Measurements from ENCODE around the gene MYG1. TPM values are rescaled to one million over a fixed set of nuclear protein-coding genes. Genes with fewer than 3 reads are reported as not detected.

Gene MYG1
- polyA plus RNA-seq, 2 of the 4 experiments (the other 2 are of a cell fraction): 55.9 to 75.2 TPM

DNA sequence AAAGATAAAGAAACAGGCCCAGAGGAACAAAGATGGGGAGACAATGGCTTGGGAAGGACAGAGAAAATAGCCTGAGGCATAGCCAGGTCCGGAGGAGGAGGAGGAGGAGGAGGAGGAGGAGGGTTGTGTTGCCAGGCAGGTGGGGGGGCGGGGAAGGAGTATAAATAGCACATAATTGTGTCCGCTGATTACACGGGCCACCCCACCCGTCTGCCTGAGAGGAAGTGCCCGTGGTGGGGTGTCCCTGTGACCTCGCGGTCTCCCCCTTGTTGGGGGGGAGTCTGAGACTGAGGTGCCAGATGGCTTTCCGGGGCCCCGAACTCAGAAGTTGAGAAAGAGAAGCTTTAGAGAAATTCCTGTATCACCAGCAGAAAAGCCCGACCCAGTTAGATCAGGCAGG lies 38.5 kb downstream of the MYG1 start:
- Histone ChIP-seq H3K27ac (no peak overlapping the region), H3K4me1 (no peaks in the 10 kb centered on the region), H3K4me3 (no peak overlapping the region), H3K9me3 (no peaks in the 10 kb centered on the region), H3K4me2 (no peak overlapping the region)
- ATAC-seq (no peak), DNase-seq (ENCODE audit: low read depth in 1 of 2, low spot score in 1 of 2) (no peak), FAIRE-seq (no peak)
- 37% methylated on average over 11 of the region's 11 CpGs for WGBS (ENCODE audit: missing lambda C conversion rate)
- POLR2A ChIA-PET: no interaction called here
- TF ChIP-seq CBX8 (IDR thresholded peaks at IDR 0.05) (no peak), ZFP36 (IDR thresholded peaks at IDR 0.05; ENCODE audit: borderline replicate concordance, partially characterized antibody) (no peak), RAD21 (conservative IDR thresholded peaks at IDR 0.05 in 1 of 2, IDR thresholded peaks at IDR 0.05 in 1 of 2) (no peak), CHD2 (IDR thresholded peaks at IDR 0.05; ENCODE audit: low read length, partially characterized antibody) (no peak), JUNB (IDR thresholded peaks at IDR 0.05) (no peak), RNF2 (IDR thresholded peaks at IDR 0.05; ENCODE audit: borderline replicate concordance, low read depth) (no peak), KDM1A (IDR thresholded peaks at IDR 0.05; ENCODE audit: low read depth) (no peak), CEBPB (IDR thresholded peaks at IDR 0.05) (no peak), SREBF2 (IDR thresholded peaks at IDR 0.05) (no peak), EHF (CRISPR knock-in tag; IDR thresholded peaks at IDR 0.05) (no peak)
- TF ChIP-seq, protein P1, sequence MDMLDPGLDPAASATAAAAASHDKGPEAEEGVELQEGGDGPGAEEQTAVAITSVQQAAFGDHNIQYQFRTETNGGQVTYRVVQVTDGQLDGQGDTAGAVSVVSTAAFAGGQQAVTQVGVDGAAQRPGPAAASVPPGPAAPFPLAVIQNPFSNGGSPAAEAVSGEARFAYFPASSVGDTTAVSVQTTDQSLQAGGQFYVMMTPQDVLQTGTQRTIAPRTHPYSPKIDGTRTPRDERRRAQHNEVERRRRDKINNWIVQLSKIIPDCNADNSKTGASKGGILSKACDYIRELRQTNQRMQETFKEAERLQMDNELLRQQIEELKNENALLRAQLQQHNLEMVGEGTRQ (IDR thresholded peaks at IDR 0.05): no peak
- TF ChIP-seq, protein P2, sequence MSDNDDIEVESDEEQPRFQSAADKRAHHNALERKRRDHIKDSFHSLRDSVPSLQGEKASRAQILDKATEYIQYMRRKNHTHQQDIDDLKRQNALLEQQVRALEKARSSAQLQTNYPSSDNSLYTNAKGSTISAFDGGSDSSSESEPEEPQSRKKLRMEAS (IDR thresholded peaks at IDR 0.05): no peak
- TF ChIP-seq, protein P3, sequence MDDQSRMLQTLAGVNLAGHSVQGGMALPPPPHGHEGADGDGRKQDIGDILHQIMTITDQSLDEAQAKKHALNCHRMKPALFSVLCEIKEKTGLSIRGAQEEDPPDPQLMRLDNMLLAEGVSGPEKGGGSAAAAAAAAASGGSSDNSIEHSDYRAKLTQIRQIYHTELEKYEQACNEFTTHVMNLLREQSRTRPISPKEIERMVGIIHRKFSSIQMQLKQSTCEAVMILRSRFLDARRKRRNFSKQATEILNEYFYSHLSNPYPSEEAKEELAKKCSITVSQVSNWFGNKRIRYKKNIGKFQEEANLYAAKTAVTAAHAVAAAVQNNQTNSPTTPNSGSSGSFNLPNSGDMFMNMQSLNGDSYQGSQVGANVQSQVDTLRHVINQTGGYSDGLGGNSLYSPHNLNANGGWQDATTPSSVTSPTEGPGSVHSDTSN (IDR thresholded peaks at IDR 0.05): no peak
- CTCF ChIA-PET: interaction anchor here (1.1 to 2.0 kb wide), 3 partner anchors 9 to 15 kb away, joined by 3 to 7 read pairs (median 3); no protein-coding TSS in a partner anchor

DNA sequence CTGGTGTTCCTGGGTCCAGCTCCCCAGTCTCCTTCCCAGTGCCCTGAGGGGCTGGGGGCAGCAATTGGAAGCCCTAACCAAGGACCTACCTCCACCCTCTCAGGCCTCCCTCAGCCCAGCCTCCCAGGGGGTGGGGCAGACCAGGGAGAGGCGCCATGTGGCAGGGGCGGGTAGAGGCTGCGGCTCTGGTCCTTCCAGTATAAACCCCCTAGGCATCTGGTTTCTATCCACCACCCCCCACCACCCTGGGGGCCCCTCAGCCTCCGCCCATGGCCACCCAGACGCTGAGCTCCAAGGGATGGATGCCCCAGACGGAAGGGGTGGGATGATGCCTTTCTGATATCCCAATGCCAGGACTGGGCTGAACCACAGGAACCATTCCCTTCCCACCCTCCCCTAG lies 39.4 kb downstream of the MYG1 start:
- H3K4me3 ChIP-seq: no peak overlapping the region
- DNase-seq (ENCODE audit: low read depth in 1 of 2, low spot score in 1 of 2) (no peak), ATAC-seq (no peak), FAIRE-seq (no peak)
- ChIA-PET POLR2A (no interaction called here), CTCF (interaction anchor here (0.6 to 2.0 kb wide), 8 partner anchors 10 to 169 kb away, joined by 3 to 7 read pairs (median 3); no protein-coding TSS in a partner anchor)
- TF ChIP-seq, protein P4, sequence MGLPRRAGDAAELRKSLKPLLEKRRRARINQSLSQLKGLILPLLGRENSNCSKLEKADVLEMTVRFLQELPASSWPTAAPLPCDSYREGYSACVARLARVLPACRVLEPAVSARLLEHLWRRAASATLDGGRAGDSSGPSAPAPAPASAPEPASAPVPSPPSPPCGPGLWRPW (IDR thresholded peaks at IDR 0.05): no peak
- TF ChIP-seq FOSB (CRISPR knock-in tag; IDR thresholded peaks at IDR 0.05) (no peak), CBX2 (IDR thresholded peaks at IDR 0.05; ENCODE audit: borderline replicate concordance, low read depth) (no peak)
- WGBS (ENCODE audit: missing lambda C conversion rate): 61% methylated on average over 3 of the region's 6 CpGs
- H3K27ac ChIP-seq: no peak overlapping the region
- no peak overlapping the region for H3K4me2 ChIP-seq
- H3K4me1 ChIP-seq: no peaks in the 10 kb centered on the region
- H3K9me3 ChIP-seq: no peaks in the 10 kb centered on the region

DNA sequence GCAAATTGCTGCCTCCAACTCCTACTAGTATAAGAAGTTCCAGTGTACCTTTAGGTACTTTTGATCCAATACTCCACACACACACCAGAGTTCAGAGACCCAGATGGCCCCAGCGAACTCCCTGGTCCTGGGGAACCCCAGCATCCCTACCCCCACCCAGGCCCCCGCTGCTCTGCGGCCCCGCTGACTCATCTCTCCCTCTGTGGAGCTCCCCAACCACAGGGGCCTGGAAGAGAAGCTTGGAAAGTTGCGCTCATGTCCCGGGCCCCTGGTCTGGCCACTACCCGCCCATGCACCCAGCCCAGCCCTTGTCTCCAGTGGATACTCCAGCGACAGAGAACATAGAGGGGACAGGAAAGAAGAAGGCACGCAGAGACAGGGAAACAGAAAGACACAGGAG lies 40.9 kb downstream of the MYG1 start:
- peaks cover 4% of the 10 kb centered on the region; the same call in 2 of the 3 replicates for H3K4me1 ChIP-seq
- POLR2A ChIA-PET: no interaction called here
- CTCF ChIA-PET: interaction anchor here (1.2 to 20.8 kb wide), 5 partner anchors 12 to 168 kb away, joined by 3 to 638 read pairs (median 7); partner anchors contain the start of genes AAAS and SP7
- DNase-seq (ENCODE audit: low read depth in 1 of 2, low spot score in 1 of 2) (no peak), ATAC-seq (no peak), FAIRE-seq (no peak)
- H3K9me3 ChIP-seq: no peaks in the 10 kb centered on the region
- 57% methylated on average over 4 of the region's 9 CpGs for WGBS (ENCODE audit: missing lambda C conversion rate)
- TF ChIP-seq BHLHE40 (IDR thresholded peaks at IDR 0.05; ENCODE audit: low read depth, low read length) (no peak), ZFP36 (IDR thresholded peaks at IDR 0.05; ENCODE audit: borderline replicate concordance, partially characterized antibody) (no peak), ZC3H11A (IDR thresholded peaks at IDR 0.05) (no peak)
- no peak overlapping the region for H3K4me3 ChIP-seq
- H3K27ac ChIP-seq: no peak overlapping the region
- H3K4me2 ChIP-seq: no peak overlapping the region

DNA sequence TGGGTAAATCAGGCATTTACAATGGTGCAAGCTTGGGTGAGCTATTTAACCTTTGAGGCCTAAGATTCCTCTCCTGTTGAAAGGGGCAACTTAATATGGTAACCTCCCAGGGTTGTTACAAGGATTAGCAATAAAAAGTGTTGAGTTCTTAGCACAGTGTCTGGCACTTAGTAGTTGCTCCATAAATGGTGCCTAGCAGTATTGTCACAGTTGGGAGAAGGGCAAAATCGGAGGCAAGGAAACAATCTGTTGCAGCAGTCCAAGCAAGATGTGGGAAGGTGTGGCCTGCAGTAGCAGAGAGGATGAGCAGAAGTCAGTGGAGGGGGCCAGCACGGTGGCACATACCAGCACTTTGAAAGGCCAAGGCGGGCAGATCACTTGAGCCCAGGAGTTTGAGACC lies 44.0 kb downstream of the MYG1 start:
- no peak for FAIRE-seq
- 60% methylated on average over 3 of the region's 3 CpGs for WGBS (ENCODE audit: missing lambda C conversion rate)
- TF ChIP-seq, protein P4 (IDR thresholded peaks at IDR 0.05): no peak
- H3K4me3 ChIP-seq: no peak overlapping the region
- no peak overlapping the region for H3K27ac ChIP-seq
- ATAC-seq: no peak
- CTCF ChIA-PET: interaction anchor here (0.8 to 20.8 kb wide), 5 partner anchors 10 to 84 kb away, joined by 3 to 638 read pairs (median 43); partner anchors contain the start of genes AAAS, AMHR2 and SP7
- H3K9me3 ChIP-seq: no peaks in the 10 kb centered on the region
- no peak for DNase-seq (ENCODE audit: low read depth in 1 of 2, low spot score in 1 of 2)
- peaks cover 9% of the 10 kb centered on the region; the same call in 2 of the 3 replicates for H3K4me1 ChIP-seq
- H3K4me2 ChIP-seq: no peak overlapping the region
- POLR2A ChIA-PET: interaction anchor here (0.6 to 2.7 kb wide), 2 partner anchors 17 to 22 kb away, joined by 3 to 51 read pairs; no protein-coding TSS in a partner anchor

Data from A549 (cell line).